SKM-1 treated with dmso at 0.1 percent for 144 hours (cell line): ENCODE measurements around the gene LAMC3.
A peak's percentile ranks its signal among the peaks of the same experiment; 100 is the strongest.

Source experiments
- DNase-seq: peaks from one replicate; lab custom pipeline; 2025; ENCODE audit not compliant: unreplicated experiment; lab: John Stamatoyannopoulos, UW

LAMC3 gene

DNA sequence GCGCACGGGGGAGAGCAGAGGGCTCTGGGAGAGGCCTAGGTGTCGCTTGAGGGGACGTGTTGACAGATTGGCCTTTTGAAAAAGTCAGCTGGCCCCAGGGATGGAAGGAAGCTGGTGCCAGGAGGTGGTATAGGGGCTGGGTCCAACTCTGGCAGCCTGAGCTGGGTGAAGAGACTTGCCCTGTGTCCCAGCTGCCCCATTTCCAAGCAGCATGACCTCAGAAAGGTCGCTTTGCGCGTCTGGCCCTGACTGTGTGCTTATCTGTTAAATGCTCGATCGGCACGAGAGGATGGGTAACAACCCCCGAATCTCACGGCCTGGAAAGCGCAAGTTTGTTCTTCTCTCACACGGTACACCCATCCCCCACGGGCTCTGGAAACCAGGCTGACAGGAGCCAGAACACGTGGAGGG, 31.2 kb upstream of the LAMC3 start:
- no peak for DNase-seq

GRCh38 chr9:130979591-130980385, 29.2 kb upstream of the LAMC3 start:
- DNase-seq, result no peak

- DNase-seq, result no peak
Observed at GRCh38 chr9:130980526-130980925, 28.4 kb upstream of the LAMC3 start.

GRCh38 chr9:130981002-130981755, 27.8 kb upstream of the LAMC3 start:
- DNase-seq, result peak; percentile 94

DNA sequence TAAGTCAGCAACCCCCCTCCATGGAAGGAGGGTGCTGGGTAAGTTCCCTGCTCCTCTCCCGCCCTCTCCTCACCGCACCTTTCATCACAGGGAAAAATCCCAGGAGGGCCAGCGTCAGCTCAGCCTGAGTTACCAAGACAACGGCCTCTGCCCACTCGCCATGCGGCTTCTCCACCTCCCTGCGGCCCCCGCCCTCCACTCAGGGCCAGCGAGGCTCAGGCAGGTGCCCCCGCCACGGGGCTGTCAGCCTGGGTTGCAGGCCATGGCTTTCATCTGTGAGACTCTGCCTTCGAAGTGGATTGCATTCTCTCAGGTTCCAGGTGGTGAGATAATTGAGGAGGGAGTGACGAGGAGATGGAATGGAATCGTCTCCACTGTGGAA, 27.2 kb upstream of the LAMC3 start:
- DNase-seq, result no peak

GRCh38 chr9:130982636-130983358, 26.2 kb upstream of the LAMC3 start:
- DNase-seq, result no peak

GRCh38 chr9:130983359-130983670, 25.7 kb upstream of the LAMC3 start:
- no peak for DNase-seq

DNA sequence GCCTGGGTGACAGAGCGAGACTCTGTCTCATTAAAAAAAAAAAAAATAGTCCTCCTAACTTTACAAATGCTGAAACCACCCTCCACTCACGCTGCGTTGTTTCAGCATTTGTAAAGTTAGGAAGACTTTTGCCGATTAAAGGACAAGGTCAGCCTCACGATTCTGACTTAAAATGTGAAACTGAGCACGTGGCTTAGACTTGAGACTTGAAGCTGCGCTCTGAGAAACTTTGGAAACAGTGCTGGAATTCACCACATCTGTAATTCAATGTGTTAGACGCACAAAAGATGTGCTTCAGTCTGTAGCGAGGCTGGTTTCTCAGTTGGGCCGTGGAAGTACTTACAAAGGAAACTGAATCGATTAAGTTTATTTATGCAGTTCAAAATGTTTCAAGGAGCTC, 25.0 kb upstream of the LAMC3 start:
- DNase-seq, result no peak

DNA sequence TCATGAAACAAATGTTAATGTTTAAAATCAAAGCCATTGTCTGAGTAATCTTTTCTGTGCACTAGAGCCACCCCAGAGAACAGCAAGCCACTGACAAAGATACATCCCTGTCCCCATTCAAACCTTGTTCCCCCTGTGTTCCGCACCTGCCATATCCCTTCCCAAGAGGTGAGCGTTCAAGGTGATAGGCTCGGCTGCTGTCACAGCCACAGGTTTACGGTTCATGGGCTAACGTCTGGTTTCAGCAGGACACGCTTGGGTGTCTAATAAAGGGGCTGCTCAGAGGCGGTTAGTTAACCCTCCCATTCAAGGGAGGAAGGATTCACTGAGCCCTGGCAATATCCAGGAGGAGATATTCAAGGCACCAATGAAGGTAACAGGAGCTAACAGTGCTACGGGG, 24.5 kb upstream of the LAMC3 start:
- DNase-seq, result no peak

- DNase-seq, result no peak
Observed at GRCh38 chr9:130985029-130985428, 23.9 kb upstream of the LAMC3 start.

- DNase-seq, result no peak
Observed at GRCh38 chr9:130985606-130986162, 23.3 kb upstream of the LAMC3 start.

- no peak for DNase-seq
Observed at GRCh38 chr9:130986356-130986965, 22.5 kb upstream of the LAMC3 start.

GRCh38 chr9:130987054-130987453, 21.9 kb upstream of the LAMC3 start:
- no peak for DNase-seq

GRCh38 chr9:130987738-130988399, 21.1 kb upstream of the LAMC3 start:
- DNase-seq, result no peak

- DNase-seq, result no peak
Observed at GRCh38 chr9:130988400-130988747, 20.6 kb upstream of the LAMC3 start.

DNA sequence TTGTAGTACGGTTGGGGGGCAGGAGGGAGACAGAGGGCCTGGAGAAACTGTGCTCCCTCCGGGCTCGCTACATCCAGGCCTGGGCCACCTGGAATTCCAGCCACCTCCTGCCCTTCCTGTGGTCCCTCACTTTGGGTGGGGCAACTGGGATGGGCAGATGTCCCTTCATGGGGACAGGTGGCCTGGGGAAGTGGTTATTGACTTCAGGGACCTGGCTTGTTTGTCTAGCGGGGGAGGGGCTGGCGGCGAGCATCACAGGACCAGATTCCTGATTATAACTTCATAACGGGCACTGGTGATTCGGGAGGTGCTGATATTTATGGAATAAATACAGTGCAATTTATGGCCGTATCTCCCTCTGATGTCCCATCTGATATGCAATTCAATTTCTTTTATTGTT, 20.1 kb upstream of the LAMC3 start:
- no peak for DNase-seq

DNA sequence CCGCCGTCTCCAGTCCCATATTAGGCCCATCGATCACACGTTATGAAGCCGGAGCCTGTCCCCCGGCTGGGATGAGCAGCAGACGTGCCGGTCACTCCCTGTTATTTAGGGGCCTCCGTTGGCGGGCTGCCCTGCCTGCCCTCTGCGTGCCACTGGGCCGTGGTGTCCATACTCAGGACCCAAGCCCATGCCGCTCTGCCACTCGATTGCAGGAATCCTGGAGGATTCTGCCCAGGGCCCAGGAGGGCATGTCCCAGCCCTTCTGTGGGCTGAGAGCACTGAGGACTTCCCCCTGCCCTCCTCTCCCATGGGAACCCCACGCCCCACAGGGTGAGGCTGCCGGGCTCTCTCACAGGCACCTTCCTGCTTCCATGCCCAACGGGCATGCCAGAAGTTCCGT, 19.6 kb upstream of the LAMC3 start:
- DNase-seq, result no peak

- no peak for DNase-seq
Observed at GRCh38 chr9:130989891-130990290, 19.1 kb upstream of the LAMC3 start.

DNA sequence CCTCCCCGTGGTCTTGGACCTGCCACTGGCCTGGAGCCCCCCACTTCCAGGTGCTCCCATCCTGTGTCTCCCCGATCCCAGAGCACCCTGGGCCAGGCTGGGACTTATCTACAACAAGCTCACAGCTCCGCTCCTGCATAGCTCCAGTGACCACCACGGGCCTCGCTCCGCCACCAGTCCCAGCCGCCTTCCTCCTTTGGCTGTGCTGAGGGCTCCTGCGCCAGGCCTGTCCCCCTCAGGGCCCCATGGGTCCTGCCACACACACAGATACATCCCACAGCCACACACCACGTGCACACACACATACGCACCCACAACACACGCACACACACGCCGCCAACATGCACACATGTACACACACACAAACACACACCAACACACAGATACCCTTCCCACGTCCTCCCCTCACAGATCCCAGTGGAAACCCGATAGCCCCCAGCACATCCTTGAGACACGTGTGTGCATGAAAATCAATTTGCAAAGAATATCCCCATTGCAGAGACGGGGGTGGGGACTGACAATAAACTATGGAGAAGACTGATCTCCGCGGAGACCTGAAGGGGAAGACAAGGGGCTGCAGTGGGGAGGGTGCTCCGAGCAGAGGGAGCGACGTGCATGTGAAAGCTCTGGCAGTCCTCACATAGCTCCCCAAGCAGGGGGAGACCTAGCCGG, 18.5 kb upstream of the LAMC3 start:
- DNase-seq, result no peak
